Activated naive CD4-positive, alpha-beta T cell treated with anti-CD3 and anti-CD28 coated beads, Interleukin-2, amount 50 U/mL, for 24 hours (primary cell): ENCODE measurements around the gene MAST4.
A peak's percentile ranks its signal among the peaks of the same experiment; 100 is the strongest.
"Not testable (repeated sequence)": the region's sequence is repeated elsewhere in the genome, so short reads cannot be mapped to it uniquely, and the experiment has no call there.

Experiments
- H3K27ac Mint-ChIP-seq: one replicate; pipeline ENCODE4 v1.8.0; 2021; ENCODE audit warnings: mild to moderate bottlenecking, mixed read lengths
- H3K27me3 Mint-ChIP-seq: one replicate; pipeline ENCODE4 v1.8.0; 2021; ENCODE audit warnings: mixed read lengths
- H3K36me3 Mint-ChIP-seq: one replicate; pipeline ENCODE4 v1.8.0; 2021; ENCODE audit warnings: mixed read lengths
- H3K4me1 Mint-ChIP-seq: one replicate; pipeline ENCODE4 v1.8.0; 2021; ENCODE audit warnings: mixed read lengths
- H3K4me3 Mint-ChIP-seq: one replicate; pipeline ENCODE4 v1.8.0; 2021; ENCODE audit warnings: mild to moderate bottlenecking, mixed read lengths
- H3K9me3 Mint-ChIP-seq: one replicate; pipeline ENCODE4 v1.8.0; 2021; ENCODE audit warnings: mixed read lengths

Gene MAST4

DNA sequence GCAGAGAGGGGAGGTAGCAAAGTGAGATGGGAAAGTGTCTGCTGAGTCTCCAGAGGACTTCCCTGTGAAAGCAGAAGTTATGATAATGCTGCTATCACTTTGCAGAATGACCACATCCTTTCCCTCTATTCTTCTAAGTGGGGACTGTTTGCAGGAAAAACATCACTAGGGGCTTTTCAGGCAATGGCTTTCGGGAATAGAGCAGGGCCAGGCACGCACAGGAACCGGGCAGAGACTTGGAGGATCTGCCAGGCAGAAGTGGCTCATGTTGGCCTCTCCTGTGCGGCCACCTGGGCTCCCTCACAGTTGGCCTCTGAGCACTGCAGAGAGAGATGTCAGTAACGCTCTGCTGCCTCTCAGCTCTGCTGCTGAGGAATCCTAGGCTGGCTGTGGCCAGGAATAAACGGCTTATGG lies 214.7 kb downstream of the MAST4 start:
- no peak overlapping the region for H3K4me3 Mint-ChIP-seq
- peaks cover 12% of the 10 kb centered on the region for H3K27me3 Mint-ChIP-seq
- no peaks in the 10 kb centered on the region for H3K36me3 Mint-ChIP-seq
- H3K27ac Mint-ChIP-seq, result no peak overlapping the region
- H3K9me3 Mint-ChIP-seq, result no peaks in the 10 kb centered on the region
- H3K4me1 Mint-ChIP-seq, result no peaks in the 10 kb centered on the region

DNA sequence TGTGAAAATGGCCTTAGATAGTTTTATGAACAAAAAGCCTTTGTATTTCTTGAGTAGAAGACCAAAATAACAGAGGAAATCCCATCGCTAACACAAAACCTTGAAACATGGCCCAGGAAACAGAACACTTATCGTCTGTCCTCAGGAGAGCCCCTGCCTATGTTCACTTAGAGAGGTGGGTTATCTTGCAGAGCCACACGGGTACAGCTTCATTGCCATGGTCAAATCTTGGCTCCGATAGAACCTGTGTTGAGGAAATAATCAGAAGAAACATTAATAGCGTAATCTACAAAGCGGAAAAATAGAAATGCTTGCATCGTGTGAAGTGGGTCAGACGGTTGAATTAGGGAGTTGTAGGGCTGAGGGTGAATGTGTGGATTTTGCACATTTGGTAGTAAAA lies 216.1 kb downstream of the MAST4 start:
- H3K27ac Mint-ChIP-seq, result no peak overlapping the region
- H3K4me1 Mint-ChIP-seq, result no peaks in the 10 kb centered on the region
- peaks cover 7% of the 10 kb centered on the region for H3K27me3 Mint-ChIP-seq
- H3K9me3 Mint-ChIP-seq, result no peaks in the 10 kb centered on the region
- H3K36me3 Mint-ChIP-seq, result no peaks in the 10 kb centered on the region
- no peak overlapping the region for H3K4me3 Mint-ChIP-seq

DNA sequence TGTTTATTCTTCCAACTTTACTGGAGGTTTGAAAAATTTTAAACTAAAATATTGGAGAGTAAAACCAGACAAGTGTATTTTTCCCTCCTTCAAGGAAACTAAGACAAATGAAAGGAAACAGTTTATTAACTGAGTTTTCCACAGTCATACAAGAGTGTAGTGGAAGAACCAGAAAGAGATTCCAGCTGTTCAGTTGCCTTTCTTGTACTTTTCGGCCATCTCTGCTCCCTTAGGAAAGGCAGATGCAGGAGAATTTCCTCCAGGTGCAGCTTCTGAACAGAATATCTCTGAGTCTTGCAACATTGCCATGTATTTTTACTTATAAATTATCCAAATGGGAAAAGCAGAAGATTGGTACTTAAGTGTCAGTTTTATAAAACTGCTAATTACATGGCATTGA lies 217.1 kb downstream of the MAST4 start:
- no peak overlapping the region for H3K4me3 Mint-ChIP-seq
- no peak overlapping the region for H3K27ac Mint-ChIP-seq
- H3K36me3 Mint-ChIP-seq, result no peaks in the 10 kb centered on the region
- H3K27me3 Mint-ChIP-seq, result no peaks in the 10 kb centered on the region
- H3K4me1 Mint-ChIP-seq, result no peaks in the 10 kb centered on the region
- H3K9me3 Mint-ChIP-seq, result no peaks in the 10 kb centered on the region

DNA sequence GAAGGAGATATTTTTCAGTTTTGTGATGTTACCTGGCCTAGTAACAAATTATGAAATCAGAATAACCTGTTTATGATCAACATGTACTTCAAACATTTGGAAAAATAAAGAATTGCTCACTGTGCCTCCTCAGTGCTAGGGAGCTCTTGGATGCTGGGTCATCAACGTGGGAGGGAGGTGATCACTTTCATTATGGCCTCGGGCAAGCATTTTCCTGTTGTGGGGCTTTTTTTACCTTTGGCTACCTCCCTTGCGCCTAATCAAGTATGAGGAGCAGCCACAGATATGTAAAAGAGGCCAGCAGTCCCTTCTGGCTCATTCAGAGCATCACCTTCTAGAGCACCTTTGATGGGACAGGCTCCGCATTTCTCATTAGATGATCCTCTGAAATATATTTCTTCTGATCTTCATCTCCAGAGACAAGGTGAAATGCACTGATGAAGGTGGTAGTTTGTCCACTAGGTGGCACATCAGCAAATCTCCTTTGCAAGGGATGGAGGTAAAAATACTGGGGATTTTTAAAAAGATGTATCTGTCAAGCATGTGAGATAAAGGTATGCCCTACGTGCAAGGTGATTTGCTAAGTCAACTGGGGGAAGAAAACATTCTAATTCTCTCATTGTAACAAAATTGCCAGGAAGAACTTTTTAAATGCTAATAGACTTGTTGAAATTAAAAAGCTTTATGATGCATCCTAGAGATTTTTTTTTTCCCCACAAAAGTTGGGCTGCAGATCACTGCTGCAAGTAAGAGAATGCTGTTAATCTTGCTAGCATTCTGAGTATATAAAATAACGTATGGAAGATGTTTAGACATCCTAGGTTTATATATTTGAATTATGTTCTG lies 218.2 kb downstream of the MAST4 start:
- Mint-ChIP-seq H3K9me3 (no peaks in the 10 kb centered on the region), H3K4me3 (no peak overlapping the region), H3K36me3 (no peaks in the 10 kb centered on the region), H3K27me3 (no peaks in the 10 kb centered on the region), H3K4me1 (no peaks in the 10 kb centered on the region), H3K27ac (no peak overlapping the region)

DNA sequence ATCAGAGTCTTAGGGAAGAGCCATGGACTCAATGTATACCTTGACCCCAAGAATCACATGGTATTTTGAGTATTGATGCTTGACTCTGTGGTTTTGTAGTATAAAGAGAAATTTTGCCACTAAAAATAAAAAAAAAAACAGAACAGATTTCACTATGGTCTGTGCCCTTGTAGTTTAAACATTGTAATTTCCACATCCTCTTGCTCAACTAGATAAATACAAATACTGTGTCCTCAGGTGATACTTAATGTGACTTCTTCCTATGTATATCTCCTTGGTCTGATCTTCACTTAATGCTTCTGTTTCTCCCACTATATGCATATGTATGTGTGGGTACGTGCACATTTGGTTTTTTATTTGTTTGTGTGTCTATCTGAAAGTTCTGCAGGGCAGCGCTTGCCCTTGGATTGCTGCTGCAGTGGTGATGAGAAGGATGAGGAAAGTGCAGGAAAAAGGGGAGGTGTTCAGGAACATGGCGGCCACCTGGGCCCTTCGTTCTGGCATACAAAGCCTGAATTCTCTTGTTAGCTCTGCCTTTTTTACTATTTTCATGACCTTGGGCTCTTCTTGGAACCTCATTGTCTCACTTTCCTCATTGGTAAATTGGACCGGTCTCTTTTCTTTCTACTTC lies 222.2 kb downstream of the MAST4 start:
- Mint-ChIP-seq H3K36me3 (no peaks in the 10 kb centered on the region), H3K9me3 (no peaks in the 10 kb centered on the region), H3K27ac (no peak overlapping the region), H3K4me3 (no peak overlapping the region), H3K4me1 (peaks cover 18% of the 10 kb centered on the region), H3K27me3 (no peaks in the 10 kb centered on the region)

DNA sequence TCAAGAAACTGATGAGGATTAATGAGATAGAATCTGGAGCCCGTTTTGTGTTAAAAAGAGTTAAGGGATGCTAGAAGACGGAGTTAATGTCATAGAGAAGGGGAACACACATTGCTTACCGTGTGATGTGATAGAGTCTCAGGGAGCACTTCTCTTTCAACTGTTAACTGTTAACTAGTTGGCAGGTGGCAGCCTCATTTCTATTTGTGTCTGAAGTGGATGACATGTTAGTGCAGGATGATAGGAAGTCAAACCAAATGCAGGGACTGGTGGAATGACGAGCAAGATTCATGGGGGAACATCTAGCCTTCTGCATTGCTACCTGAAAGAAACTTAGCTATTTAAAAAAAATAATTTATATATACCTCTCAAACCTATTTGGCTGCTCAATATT lies 222.7 kb downstream of the MAST4 start:
- H3K9me3 Mint-ChIP-seq, result no peaks in the 10 kb centered on the region
- H3K36me3 Mint-ChIP-seq, result no peaks in the 10 kb centered on the region
- H3K27me3 Mint-ChIP-seq, result no peaks in the 10 kb centered on the region

DNA sequence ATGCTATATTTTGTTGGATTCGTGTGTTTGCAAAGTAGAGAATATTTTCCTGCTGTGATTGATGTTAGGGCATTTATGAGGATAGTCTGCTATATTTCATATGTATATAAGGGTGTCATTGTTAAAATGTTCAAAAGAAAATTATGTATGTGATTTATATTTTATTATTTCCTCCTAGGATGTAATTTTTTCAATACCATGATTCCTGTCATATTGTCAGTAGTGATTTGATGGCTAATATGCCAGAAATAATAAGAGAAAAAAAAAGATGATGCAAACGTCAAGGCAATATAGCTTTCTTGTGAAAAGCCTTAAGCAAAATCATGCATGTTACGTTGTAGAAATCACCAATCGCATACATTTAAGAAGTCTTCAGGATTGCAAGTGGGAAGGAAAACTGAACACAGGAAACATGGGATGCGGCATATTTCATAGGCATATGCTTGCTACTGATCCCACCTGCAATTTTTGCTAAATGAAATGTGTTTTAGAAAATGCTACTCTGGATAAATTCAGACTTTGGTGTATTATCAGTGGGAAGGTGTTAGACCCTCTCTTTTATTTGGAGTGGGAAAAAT lies 224.5 kb downstream of the MAST4 start:
- Mint-ChIP-seq H3K27me3 (no peaks in the 10 kb centered on the region), H3K4me3 (no peak overlapping the region)

More for the DNA sequence above, 222.7 kb downstream of the MAST4 start:
- no peak overlapping the region for H3K4me3 Mint-ChIP-seq
- H3K27ac Mint-ChIP-seq, result no peak overlapping the region
- peaks cover 18% of the 10 kb centered on the region for H3K4me1 Mint-ChIP-seq

DNA sequence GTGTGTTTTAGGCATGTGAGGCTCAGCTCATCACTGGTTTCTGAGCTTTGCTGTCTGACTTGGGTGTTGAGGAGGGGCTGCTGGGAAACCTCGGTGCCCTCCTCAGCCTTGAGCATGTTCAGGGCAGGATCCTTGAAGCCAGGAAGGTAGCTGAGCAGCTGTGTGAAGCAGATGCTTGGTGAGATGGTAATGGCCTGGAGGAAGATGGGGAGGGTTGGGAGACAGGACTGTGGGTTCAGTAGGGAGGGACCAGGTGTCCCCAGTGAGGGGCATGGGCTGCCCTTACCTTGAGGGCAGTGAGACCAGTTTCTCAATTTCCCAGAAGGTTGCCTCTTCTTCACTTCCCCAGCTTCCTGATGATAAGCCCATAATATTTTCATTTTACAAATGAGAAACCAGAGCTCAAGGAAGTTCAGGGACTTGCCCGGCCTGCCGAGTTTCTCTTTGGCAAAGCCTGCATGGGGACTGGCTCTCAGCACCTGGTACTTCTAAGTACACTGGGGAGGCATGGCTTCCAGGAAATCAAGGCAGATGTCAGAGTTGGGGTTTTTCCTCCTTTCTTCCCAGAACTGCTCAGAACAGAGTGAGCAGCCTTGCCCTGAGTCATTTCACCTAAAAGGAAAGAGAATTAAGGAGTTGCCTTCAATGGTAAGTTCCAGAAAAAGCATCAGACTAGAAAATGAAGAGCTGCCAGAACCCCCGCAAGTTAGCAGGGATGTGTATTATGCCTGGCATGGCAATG lies 225.7 kb downstream of the MAST4 start:
- Mint-ChIP-seq H3K4me1 (peaks cover 18% of the 10 kb centered on the region), H3K27ac (peak overlapping the region; percentile 84), H3K27me3 (no peaks in the 10 kb centered on the region), H3K4me3 (no peak overlapping the region), H3K36me3 (no peaks in the 10 kb centered on the region), H3K9me3 (no peaks in the 10 kb centered on the region)

More for the DNA sequence above, 224.5 kb downstream of the MAST4 start:
- Mint-ChIP-seq H3K4me1 (peaks cover 18% of the 10 kb centered on the region), H3K9me3 (no peaks in the 10 kb centered on the region), H3K27ac (no peak overlapping the region), H3K36me3 (no peaks in the 10 kb centered on the region)

DNA sequence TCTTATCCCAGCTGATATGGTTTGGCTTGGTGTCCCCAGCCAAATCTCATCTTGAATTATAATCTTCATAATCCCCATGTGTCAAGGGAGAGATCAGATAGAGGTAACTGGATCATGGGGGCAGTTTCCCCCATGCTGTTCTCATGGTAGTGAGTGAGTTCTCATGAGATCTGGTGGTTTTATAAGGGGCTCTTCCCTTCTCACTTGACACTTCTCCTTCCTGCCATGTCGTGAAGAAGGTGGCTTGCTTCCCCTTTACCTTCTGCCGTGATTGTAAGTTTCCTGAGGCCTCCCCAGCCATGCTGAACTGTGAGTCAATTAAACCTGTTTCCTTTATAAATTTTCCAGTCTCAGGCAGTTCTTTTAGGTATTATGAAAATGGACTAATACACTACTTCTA lies 226.7 kb downstream of the MAST4 start:
- H3K36me3 Mint-ChIP-seq, H3K9me3 Mint-ChIP-seq, H3K27me3 Mint-ChIP-seq, H3K27ac Mint-ChIP-seq, H3K4me3 Mint-ChIP-seq: not testable (repeated sequence)
- H3K4me1 Mint-ChIP-seq, result peaks cover 20% of the 10 kb centered on the region

DNA sequence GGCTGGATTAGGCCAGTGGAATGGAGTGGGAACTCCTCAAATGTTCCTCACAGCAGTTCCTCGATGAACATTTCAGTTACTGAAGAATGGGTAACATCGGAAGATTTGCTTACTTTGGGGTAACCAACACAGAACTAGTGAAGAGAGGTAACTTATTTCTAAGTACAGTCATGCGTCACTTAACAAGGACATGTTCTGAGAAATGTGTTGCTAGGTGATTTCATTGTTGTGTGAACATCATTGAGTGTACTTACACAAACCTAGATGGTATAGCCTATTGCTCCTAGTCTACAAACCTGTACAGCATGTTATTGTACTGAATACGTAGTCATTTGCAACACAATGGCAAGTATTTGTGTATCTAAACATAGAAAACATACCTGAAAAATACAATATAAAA lies 228.3 kb downstream of the MAST4 start:
- Mint-ChIP-seq H3K4me1 (peaks cover 35% of the 10 kb centered on the region), H3K27ac (no peak overlapping the region), H3K9me3 (no peaks in the 10 kb centered on the region), H3K36me3 (no peaks in the 10 kb centered on the region), H3K4me3 (no peak overlapping the region), H3K27me3 (peaks cover 2% of the 10 kb centered on the region)

DNA sequence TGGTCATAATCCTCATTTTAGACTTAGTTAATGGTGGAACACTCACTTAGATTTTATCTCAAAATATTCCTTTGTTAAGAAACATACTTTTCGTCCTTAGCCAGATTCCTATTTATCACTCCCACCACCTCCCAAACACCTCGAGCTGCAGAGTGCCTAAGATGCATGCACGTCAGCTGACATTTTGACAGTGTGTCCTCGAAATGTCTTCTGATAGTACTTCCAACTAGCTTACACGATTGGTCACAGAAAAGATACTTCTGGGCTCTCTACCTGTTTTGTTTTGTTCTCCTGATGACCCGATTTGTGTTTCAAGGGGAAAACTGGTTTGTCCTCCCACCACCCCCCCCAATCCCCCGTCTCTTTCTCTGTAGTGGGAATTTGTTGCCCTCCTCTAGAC lies 230.1 kb downstream of the MAST4 start:
- Mint-ChIP-seq H3K36me3 (no peaks in the 10 kb centered on the region), H3K27me3 (peaks cover 10% of the 10 kb centered on the region), H3K9me3 (no peaks in the 10 kb centered on the region), H3K4me3 (no peak overlapping the region), H3K4me1 (peaks cover 42% of the 10 kb centered on the region), H3K27ac (no peak overlapping the region)

DNA sequence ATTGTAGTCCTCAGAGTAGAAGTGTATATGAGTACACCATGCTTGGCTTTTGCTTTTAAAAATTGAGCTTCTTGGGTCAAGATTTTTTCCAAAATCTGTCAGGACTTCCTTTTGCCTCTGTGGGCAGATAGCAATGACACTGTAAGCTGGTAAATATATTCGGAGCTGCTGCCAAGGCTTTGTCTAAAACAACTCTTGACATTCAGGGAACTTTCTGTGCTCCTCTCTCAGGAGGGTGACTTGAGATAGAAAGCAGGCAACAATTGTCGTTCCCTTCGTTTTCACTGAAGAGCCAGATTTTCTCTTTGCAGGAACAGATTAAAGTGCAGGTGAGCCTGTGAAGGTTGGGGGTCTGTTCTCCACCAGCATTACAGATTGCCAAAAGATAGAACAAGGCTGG lies 230.5 kb downstream of the MAST4 start:
- Mint-ChIP-seq H3K27ac (no peak overlapping the region), H3K4me3 (no peak overlapping the region), H3K36me3 (no peaks in the 10 kb centered on the region), H3K27me3 (peaks cover 10% of the 10 kb centered on the region), H3K9me3 (no peaks in the 10 kb centered on the region), H3K4me1 (peaks cover 39% of the 10 kb centered on the region)

DNA sequence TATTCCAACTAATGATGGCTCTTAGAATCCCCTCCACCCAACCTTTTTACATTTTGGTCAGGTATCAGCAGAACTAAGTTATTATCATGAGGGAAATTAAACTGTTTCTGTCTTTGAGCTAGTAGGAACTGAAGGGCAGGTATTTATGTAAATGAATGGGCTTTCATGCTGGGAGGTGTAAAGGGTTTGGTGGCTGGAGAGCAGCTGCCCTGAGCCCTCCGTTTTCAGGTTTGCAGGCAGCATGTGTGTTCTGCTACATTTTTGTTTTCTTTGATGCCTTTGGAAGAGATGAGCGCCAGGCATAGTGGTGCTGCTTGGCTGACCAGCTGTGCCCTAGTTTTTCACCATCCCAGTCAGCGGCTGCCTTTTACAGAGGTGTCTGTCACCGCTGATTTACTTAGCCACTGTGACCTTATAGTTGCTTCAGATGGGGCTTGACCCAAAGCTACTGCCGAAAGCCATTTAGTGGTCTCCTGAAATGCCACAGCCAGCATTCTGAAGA lies 231.9 kb downstream of the MAST4 start:
- Mint-ChIP-seq H3K27me3 (peaks cover 19% of the 10 kb centered on the region), H3K4me3 (peak overlapping the region; percentile 68), H3K4me1 (peaks cover 25% of the 10 kb centered on the region), H3K9me3 (no peaks in the 10 kb centered on the region), H3K36me3 (no peaks in the 10 kb centered on the region), H3K27ac (no peak overlapping the region)

DNA sequence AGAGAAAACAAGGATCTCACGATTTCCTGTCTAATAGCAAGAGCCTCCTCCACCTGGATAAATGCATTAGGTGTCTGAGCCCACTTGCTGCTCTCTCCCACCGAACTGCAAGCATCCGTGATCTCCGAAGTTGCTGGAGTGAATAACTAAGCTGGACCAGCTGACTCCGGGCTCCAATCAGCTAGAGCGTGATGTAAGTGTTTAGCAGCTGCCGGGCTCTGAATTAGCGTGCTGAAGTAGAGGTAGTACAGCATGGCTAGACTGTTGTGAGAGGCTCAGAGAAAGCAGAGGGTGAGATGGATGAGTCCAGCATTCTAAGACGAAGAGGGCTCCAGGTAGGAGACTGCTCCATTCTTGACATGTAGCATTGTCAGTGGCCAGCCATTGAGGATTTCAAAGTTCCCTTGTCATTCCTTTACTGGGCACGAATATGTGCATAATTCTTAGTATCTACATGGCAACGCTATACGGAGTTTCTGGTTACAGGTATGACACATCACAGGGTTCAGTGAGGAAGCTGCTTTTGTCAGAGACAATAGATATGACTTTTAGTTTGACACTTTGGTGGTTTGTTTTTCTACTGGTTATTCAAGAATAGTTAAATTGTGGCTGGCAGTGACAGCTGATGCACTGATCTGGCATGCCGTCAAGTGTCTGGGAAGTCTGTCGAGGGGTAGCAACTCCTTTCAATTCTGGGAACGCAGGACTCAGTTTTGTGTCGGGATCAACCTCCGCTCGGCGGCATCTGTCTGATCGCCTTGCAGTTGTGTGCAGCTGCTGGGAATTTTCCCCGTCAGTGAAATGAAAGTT lies 232.6 kb downstream of the MAST4 start:
- H3K27ac Mint-ChIP-seq, result peak overlapping the region; percentile 14
- H3K27me3 Mint-ChIP-seq, result peaks cover 20% of the 10 kb centered on the region
- peak overlapping the region; percentile 68 for H3K4me3 Mint-ChIP-seq
- H3K36me3 Mint-ChIP-seq, result no peaks in the 10 kb centered on the region
- no peaks in the 10 kb centered on the region for H3K9me3 Mint-ChIP-seq
- peaks cover 23% of the 10 kb centered on the region for H3K4me1 Mint-ChIP-seq

DNA sequence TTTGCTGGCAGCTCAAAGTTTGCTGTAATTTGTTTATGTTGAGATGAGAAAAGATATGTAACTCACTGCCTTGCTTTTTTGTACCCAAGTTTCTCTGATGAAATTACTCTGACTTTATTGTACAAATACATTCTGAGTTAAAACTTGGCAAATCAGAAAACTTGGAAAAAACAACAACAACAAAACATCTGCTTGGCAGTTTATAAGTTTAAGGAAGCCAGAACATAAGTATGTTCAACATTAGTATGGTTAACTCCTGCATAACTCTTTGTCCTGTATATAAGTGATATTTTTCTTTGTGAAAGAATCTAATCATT lies 233.1 kb downstream of the MAST4 start:
- peaks cover 23% of the 10 kb centered on the region for H3K4me1 Mint-ChIP-seq
- H3K27ac Mint-ChIP-seq, result no peak overlapping the region
- no peaks in the 10 kb centered on the region for H3K36me3 Mint-ChIP-seq
- H3K4me3 Mint-ChIP-seq, result peak overlapping the region; percentile 68
- H3K9me3 Mint-ChIP-seq, result no peaks in the 10 kb centered on the region
- H3K27me3 Mint-ChIP-seq, result peaks cover 23% of the 10 kb centered on the region
